ENCODE results near the gene ADGRE2.
"Not testable (repeated sequence)": the region's sequence is repeated elsewhere in the genome, so short reads cannot be mapped to it uniquely, and the experiment has no call there.

Gene ADGRE2

GRCh38 chr19:14778110-14778845 is at the start of gene ADGRE2:
Gene ADGRE2, minus strand, starts transcription at chr19:14778560. Its CDS starts 1,804 bp downstream, at chr19:14776756.
- DNase-seq (ENCODE audit: low read depth) = not testable (repeated sequence)

GRCh38 chr19:14826006-14826405 is 47.6 kb upstream of the ADGRE2 start:
- no peak for DNase-seq (ENCODE audit: low read depth)

GRCh38 chr19:14821937-14822336 is 43.6 kb upstream of the ADGRE2 start:
- no peak for DNase-seq (ENCODE audit: low read depth)

- no peak for DNase-seq (ENCODE audit: low read depth)
Measured at GRCh38 chr19:14818588-14818987, 40.2 kb upstream of the ADGRE2 start.

- no peak for DNase-seq (ENCODE audit: low read depth)
Measured at GRCh38 chr19:14817052-14817451, 38.7 kb upstream of the ADGRE2 start.

GRCh38 chr19:14814982-14815652 is 36.8 kb upstream of the ADGRE2 start:
- no peak for DNase-seq (ENCODE audit: low read depth)

GRCh38 chr19:14809272-14810057 is 31.1 kb upstream of the ADGRE2 start:
- no peak for DNase-seq (ENCODE audit: low read depth)

- no peak for DNase-seq (ENCODE audit: low read depth)
Measured at GRCh38 chr19:14804765-14805164, 26.4 kb upstream of the ADGRE2 start.

GRCh38 chr19:14798760-14799159 is 20.4 kb upstream of the ADGRE2 start:
- DNase-seq (ENCODE audit: low read depth) = no peak

- DNase-seq (ENCODE audit: low read depth) = no peak
Measured at GRCh38 chr19:14796021-14796420, 17.7 kb upstream of the ADGRE2 start.

- no peak for DNase-seq (ENCODE audit: low read depth)
Measured at GRCh38 chr19:14795078-14795721, 16.8 kb upstream of the ADGRE2 start.

- DNase-seq (ENCODE audit: low read depth) = not testable (repeated sequence)
Measured at GRCh38 chr19:14792250-14792649, 13.9 kb upstream of the ADGRE2 start.

GRCh38 chr19:14786421-14786851 is 8.1 kb upstream of the ADGRE2 start:
- DNase-seq (ENCODE audit: low read depth) = no peak

- peak; percentile 30 for DNase-seq (ENCODE audit: low read depth)
Measured at GRCh38 chr19:14785102-14785793, 6.9 kb upstream of the ADGRE2 start.

GRCh38 chr19:14784730-14785101 is 6.4 kb upstream of the ADGRE2 start:
- DNase-seq (ENCODE audit: low read depth) = not testable (repeated sequence)

GRCh38 chr19:14783410-14783998 is 5.1 kb upstream of the ADGRE2 start:
- DNase-seq (ENCODE audit: low read depth) = not testable (repeated sequence)

- DNase-seq (ENCODE audit: low read depth) = no peak
Measured at GRCh38 chr19:14782626-14783409, 4.5 kb upstream of the ADGRE2 start.

GRCh38 chr19:14781713-14782536 is 3.6 kb upstream of the ADGRE2 start:
- DNase-seq (ENCODE audit: low read depth) = not testable (repeated sequence)

GRCh38 chr19:14780622-14781225 is 2.4 kb upstream of the ADGRE2 start:
- not testable (repeated sequence) for DNase-seq (ENCODE audit: low read depth)
